Neutrophil (primary cell): Measurements from ENCODE around the gene SP140.

Experiments used
- H3K27ac ChIP-seq: fragments of 200-600 bp; sonication (generic); 2 replicates; pipeline ENCODE4 v1.5.1; 2016; ENCODE audit warnings: mild to moderate bottlenecking, moderate library complexity
- H3K27me3 ChIP-seq: fragments of 200-600 bp; sonication (generic); 2 replicates; pipeline ENCODE4 v1.6.0; 2016; ENCODE audit warnings: mild to moderate bottlenecking
- H3K36me3 ChIP-seq: fragments of 200-600 bp; sonication (generic); 2 replicates; pipeline ENCODE4 v1.5.1; 2017
- H3K4me1 ChIP-seq, 2 experiments: fragments of 200-600 bp in 1 of 2; sonication (generic) in 1 of 2; 1 replicate in 1 of 2; 2 replicates in 1 of 2; pipeline versions ENCODE4 v1.5.1 to v1.6.1; 2013 to 2016; ENCODE audit warnings: low read depth in 1 of 2, low read length in 1 of 2, mild to moderate bottlenecking in 1 of 2, moderate library complexity in 1 of 2; ENCODE audit not compliant: control insufficient read depth in 1 of 2, insufficient read depth in 1 of 2
- H3K4me3 ChIP-seq, 2 experiments: fragments of 200-600 bp in 1 of 2; sonication (generic) in 1 of 2; 1 replicate in 1 of 2; 2 replicates in 1 of 2; pipeline ENCODE4 v1.5.1; 2013 to 2016; ENCODE audit warnings: low read depth in 1 of 2, low read length in 1 of 2, mild to moderate bottlenecking in 1 of 2, moderate library complexity in 1 of 2
- H3K9me3 ChIP-seq: fragments of 200-600 bp; sonication (generic); 2 replicates; pipeline ENCODE4 v1.5.1; 2016
- CTCF ChIP-seq: fragments of 200-600 bp; sonication (generic); IDR thresholded peaks from 2 replicates; pipeline ENCODE4 v1.5.1; 2016; ENCODE audit warnings: antibody characterized with exemption

The SP140 gene

DNA sequence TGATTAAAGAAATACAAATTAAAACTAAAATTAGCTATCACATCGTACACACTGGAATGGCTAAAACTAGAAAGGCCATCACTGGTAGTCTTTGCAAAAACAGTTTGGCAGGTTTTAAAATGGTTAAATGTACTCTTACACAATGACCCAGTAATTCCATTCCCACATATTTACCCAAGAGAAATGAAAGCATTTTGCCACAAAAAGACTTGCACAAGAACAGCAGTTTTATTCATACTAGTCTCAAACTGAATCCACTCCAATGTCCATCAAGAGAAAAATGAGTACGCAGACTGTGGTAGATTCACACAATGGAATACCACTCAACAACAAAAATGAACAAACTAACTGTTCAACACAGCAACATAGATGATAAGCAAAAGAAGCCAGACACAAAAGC is 130.5 kb downstream of the SP140 start:
- peaks cover 10% of the 10 kb centered on the region for H3K36me3 ChIP-seq
- no peak for TF ChIP-seq CTCF

DNA sequence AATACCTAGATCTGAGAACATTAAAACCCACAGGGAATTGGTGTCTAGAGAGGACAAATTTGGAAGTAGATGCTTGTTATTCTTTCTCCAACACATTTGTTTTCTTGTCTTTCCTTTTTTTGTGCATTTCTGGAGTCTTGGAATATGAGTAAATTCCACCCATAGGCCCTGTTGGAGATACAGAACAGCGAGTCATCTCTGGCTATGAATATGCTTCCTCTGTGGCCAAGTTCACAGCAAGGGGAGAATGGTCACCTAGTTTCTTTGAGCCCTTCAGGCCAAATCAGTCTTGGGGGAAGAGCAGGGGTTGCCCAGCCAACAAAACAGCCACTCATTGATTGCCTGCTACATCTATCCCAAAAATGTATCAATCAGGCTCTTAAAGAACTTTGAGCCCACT is 132.8 kb downstream of the SP140 start:
- no peaks in the 10 kb centered on the region for H3K27me3 ChIP-seq
- TF ChIP-seq CTCF: no peak
- no peak overlapping the region for H3K27ac ChIP-seq
- no peak overlapping the region for H3K4me3 ChIP-seq
- peaks cover 10% of the 10 kb centered on the region for H3K36me3 ChIP-seq
- H3K9me3 ChIP-seq: no peaks in the 10 kb centered on the region
- H3K4me1 ChIP-seq: peaks cover 12 to 13% of the 10 kb centered on the region in 2 experiments

More for the DNA sequence above, 130.5 kb downstream of the SP140 start:
- Histone ChIP-seq H3K27ac (no peak overlapping the region), H3K27me3 (no peaks in the 10 kb centered on the region), H3K4me3 (no peak overlapping the region), H3K9me3 (no peaks in the 10 kb centered on the region), H3K4me1 (no peaks in the 10 kb centered on the region)

DNA sequence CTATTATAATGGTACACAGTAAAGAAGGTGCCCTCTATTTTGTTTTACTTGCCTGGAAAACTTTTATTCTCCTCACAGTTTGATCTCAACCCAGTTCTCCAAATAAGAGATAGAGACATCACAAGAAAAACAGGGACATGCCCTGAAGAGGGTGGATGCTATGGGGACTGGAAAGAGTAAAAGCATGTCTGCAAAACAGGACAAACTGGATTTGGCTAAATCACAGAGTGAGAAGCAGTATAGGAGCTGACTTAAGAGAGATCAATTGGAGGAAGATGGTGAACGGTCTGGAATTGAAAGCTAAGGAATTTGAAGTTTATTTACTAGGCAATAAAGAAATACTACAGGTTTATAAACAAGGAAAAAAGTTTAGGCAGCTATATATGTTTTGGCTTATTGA is 134.5 kb downstream of the SP140 start:
- Histone ChIP-seq H3K4me1 (peaks cover 12 to 13% of the 10 kb centered on the region in 2 experiments), H3K4me3 (no peak overlapping the region), H3K36me3 (peaks cover 10% of the 10 kb centered on the region), H3K9me3 (no peaks in the 10 kb centered on the region), H3K27me3 (no peaks in the 10 kb centered on the region), H3K27ac (no peak overlapping the region)
- no peak for TF ChIP-seq CTCF

DNA sequence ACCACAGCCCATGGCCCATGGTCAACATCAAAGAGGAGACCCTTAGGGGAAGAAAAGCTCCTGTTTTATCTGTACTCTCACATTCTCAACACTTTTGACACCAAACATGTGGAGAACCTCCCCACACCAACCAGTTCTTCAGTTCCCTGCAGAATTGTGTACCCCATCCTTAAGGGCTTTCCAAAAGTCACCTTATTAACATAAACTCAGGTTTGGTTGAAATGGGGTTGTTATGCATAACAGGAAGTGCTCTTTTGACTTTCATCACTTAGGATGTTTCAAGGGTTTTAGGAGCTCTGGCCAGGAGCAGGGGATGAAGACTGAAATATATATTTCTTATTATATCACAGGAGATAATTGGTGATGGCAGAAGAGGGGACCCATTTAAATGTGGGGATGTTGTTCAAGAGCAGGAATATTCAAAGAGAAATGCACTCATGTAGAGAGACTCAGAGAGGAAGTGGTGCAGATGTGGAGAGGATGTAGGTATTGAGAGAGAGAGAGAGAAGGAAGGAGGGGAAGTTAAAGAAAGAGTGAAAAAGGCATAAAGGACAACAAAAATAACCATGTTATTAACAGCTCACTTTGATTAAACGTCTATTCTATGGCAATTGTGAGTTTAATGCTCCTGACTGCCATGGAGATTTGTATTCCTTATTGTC is 136.6 kb downstream of the SP140 start:
- no peak overlapping the region for H3K4me3 ChIP-seq
- peak overlapping the region; percentile 62 for H3K27ac ChIP-seq
- H3K36me3 ChIP-seq: peaks cover 10% of the 10 kb centered on the region
- H3K27me3 ChIP-seq: no peaks in the 10 kb centered on the region
- no peaks in the 10 kb centered on the region for H3K9me3 ChIP-seq
- no peak for TF ChIP-seq CTCF
- H3K4me1 ChIP-seq: peaks cover 12 to 13% of the 10 kb centered on the region in 2 experiments
